HG02870 (cell line): Measurements from ENCODE around the gene RNASE12.
"Not testable (repeated sequence)": the region's sequence is repeated elsewhere in the genome, so short reads cannot be mapped to it uniquely, and the experiment has no call there.

Source experiments
- ATAC-seq: cut with Tn5 transposase; IDR thresholded peaks from one replicate; pipeline ENCODE4 v1.9.1; 2021; ENCODE audit warnings: mild to moderate bottlenecking, moderate library complexity; ENCODE audit not compliant: unreplicated experiment

RNASE12 gene, protein sequence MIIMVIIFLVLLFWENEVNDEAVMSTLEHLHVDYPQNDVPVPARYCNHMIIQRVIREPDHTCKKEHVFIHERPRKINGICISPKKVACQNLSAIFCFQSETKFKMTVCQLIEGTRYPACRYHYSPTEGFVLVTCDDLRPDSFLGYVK

DNA sequence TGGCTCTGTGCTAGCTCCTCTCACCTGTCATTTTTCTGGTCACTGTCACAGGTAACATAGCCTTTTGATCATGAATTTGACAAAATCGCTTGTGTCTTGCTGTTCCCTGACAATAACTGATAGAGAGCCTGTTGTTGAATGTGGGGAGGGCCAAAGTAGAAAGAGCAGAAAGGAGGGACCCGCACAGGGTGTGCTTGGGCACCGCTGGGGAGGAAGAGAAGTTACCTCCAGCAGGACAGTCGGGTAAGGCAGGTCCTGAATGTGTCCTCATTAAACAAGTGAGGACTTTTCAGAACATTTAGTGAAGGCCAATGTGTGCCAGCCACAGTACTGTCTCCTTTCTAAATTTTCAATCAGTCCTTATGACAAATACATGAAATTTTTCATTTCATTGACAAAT is at the start of gene RNASE12:
RNASE12 (minus strand) TSS at position 142 of the 400 bp plus-strand sequence. CDS start 653 bp downstream, outside the sequence.
- ATAC-seq, result no peak

DNA sequence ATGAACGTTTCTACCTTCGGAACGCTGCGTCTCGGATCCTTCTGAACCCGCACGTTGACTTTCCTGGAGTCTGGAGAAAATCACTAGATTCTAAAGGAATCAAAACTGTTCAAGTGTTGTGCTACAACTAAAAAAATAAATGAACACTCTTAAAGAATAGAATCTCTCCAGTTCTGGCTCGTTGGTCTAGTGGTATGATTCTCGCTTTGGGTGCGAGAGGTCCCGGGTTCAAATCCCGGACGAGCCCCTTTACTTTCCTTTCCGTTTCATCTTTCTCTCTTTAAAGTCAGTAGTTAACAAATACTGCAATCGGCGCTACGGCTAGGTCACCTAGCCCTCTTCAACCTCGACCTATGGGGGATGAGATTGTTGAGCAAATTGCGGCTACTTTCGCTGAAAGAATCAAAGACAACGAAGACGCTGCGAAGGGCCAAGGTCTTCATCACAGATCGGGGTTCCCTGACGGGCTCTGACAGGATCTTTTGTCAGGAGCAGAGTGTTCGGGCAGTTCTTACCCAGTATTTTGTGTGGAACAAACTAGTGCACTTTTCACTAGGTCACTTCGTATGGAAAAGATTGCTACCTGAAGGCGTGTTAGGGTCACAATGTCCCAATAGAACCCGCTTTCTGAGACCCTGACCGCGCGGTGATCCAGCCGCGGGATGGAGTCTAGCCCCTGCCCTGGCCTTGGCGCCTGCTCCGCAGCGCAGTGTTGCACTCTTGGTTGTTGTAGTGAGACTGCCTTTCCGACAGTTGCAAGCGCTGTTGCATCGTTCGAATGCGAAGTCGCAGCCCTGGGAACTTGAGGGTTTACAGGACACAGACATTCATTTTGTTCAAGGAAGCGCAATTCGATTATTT is 41.9 kb upstream of the RNASE12 start:
- ATAC-seq, result peak; percentile 75

DNA sequence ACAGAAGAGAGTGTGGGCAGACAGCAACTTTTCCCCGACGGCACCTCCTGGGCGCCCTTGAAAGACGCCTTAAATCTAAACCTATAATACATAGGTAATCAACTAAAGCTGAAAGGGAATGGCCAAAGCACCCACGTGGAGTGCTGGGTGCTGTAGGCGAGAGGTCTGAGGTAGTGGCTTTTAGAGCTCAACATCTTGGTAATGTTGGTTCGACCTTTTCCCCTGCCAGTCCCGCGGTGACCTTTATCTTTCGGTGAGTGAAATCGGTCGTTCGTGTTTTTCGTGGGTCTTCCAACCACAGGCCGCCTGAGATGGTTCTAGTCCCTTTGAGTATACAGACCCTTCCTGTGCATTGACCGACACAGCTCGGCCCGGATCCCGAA is 41.3 kb upstream of the RNASE12 start:
- no peak for ATAC-seq

DNA sequence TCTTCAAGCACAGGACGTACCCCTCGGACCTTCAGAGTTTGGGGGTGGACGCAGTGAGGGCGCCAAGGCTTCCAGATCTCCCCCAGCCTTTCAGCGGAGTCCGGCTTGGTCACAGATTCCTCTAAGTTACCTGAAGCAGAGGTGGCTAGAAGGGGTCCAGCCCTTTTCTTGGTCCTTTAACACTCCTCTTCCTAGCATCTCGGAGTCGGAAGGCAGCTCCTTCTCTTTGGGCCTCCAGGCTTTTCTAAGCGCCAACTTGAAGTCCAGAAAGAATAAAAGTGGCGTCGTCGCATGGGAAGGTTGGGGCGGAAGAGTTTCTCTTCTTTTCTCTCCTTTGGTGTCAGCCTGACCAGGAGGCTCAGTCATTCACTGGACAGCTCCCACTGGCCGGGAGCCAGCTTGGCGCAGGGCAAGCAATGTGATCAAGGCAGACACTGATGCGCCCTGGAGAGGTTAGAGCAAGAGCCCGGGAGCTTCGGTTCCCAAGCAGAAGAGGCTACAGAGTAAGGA is 40.8 kb upstream of the RNASE12 start:
- no peak for ATAC-seq

DNA sequence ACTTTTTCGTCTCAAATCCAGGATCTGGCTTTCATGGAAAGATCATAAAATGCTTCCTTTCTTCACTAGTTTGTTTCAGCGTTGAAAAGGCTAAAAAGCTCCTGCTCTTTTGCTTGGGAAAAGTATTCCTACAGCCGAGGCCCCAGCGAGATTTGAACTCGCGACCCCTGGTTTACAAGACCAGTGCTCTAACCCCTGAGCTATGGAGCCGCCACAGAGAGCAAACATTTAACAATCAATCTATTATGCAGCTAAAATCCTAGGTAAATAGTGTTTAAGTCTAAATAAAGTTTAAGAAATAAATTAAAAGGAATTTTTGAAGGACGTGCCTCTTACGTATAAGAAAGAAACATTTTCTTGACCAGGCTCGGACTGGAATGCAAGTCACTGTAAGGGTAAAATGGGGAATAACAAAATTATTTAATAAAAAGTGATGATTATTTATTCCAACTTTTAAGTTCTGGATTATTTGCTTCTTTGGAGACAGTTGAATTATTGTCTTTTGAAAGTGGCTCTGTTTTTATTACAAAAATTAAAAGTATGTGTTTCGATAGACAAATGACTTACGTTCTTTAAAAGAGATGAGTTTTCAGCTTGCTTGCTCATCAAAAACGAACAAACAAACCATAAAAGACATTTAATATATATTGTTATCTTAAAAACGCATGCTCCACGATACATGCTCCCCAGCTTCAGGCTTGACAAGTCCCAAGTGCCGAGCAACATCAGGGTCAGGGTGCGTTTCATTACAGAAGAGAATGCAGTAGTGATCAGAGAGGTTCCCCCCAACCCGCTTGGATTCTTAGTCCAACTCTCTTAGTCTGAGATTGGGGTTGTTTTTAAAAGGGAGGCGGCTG is 40.1 kb upstream of the RNASE12 start:
- no peak for ATAC-seq

DNA sequence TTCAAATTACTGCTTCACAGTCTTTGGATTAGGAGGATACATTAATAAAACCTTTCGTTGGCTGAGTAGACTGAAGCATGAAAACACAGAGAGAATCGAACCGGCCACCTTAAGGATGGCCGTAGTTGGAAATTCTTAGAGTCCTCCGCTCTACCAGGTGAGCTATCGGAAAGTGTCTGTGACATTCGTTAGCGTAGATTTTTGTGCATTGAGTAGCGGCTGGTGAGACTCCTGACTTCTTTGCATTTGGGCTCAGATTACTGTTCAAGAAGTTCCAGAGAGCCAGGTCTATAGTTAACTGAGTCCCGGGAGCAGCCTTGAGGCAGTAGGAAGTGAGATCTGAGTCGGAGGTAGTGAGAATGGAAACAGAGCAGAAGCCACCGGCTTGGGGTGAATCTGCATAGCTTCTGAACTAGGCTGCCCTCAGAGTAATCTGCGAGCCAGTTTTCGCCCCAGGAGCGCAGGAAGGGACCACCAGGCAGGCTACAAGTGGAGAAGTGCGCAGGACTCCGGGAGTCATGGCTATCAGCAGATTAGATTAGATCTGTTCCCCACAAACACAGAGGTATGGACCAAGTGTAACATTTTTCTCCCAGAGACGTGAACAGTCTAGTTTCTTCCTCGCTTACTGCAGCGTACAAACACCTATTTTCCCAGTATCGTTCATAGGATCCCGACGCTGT is 39.3 kb upstream of the RNASE12 start:
- peak; percentile 34 for ATAC-seq

DNA sequence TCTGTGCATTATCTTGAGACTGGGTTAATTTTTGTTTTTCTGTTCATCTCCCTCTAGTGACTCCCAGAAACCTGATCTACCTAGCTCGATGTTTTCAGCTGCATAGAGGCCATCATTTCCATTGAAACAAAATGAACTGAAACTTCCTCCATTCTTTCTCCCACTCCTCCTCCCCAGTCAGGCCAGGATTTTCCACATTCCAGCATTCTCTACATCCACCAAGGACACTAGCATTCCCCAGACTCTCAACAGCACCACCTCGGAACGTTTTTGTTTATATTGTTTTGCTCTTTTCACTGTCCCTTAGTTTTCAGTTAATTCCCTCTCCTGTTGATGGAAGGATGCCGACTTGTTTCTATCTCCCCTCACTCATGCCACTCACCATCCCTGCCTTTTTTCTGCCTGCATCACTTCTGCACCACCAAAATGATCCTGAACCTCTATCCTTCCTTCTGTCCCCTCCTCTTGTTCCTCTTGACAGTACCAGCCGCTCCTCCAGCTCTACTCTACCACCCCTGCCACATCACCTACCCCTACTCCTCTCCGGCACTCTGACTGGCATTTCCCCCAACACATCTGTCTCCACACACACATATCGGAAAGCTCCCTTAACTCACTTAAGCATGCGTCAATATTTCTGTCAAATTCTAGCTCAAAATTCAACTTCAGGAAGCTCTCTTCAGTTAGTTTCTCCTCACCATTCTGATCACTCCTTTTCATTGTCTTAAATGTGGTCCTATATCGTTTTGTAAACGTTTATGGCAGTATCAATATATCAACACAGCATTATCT is 37.1 kb upstream of the RNASE12 start:
- no peak for ATAC-seq

DNA sequence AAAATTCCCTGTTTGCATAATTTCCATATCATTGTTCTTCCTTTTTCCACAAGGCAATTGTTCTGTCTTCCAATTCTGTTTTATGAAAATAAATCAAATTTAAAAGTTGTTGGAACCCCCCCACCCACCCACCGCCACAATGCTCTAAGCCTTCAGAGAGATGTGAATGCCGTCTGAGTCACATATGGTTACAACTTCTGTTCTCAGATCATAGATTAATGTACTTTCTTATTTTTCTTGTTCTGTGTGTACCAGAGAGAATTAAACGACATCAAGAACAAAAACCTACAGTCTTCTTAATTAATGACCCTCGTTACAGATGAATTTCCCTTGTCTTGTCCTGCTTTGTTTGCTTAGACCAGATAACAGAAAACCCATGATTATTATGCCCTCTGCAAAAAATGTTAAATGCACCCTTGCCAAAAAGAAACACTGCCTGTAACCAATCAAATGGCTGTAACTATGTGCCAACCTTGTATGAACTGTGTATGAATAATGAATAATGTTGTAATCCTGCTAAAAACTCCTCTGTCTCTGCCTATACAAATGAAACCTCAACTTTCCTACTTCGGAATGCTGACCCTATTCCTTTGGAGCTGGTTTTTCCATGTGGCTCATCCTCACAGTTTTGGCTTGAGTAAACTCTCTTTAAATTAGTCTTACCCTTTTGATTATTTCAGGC is 36.3 kb upstream of the RNASE12 start:
- no peak for ATAC-seq

DNA sequence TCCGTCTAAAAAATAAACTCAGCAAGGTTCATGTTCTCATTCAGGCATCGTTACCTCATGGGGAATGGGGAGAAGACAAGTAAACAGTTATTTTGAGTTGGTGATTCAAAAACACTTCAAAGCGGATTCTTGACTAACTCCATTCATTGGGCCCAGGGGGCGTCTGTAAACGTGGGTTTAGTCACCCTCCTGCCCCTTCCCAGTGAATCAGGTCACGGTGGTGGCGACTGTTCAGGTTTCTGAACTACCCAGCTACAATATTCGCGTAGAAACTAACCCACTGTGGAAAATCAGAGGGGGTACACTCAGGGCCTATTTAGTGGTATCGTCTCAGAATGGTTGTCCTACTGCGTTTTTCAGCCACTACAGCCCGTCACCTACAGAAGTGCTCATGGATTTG is 35.1 kb upstream of the RNASE12 start:
- ATAC-seq, result no peak

DNA sequence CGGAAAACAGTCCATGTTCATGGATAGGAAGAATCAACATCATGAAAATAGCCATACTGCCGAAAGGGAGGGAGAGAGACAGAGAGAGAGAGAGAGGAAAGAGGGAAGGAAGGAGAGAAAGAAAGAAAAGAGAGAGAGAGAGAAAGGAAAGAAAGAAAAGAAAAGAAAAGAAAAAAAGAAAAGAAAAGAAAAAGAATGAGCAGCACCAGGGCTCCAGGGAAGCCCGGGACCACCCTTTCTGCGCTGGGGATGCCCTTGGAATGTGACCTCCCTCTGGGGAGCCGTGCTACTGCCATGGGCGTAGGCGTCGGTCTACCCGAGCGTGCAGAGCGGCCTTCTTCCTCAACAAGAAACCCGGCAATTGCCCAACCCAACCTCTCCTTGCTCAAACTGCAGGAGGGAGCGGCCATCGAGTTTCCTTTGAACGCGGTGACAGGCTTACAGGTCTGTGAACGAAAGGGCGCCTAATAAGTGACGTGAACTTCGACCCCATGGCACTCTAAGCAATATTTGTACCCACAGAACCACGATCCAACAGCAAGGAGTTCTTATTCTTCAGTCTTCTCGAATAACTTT is 33.4 kb upstream of the RNASE12 start:
- ATAC-seq, result no peak

DNA sequence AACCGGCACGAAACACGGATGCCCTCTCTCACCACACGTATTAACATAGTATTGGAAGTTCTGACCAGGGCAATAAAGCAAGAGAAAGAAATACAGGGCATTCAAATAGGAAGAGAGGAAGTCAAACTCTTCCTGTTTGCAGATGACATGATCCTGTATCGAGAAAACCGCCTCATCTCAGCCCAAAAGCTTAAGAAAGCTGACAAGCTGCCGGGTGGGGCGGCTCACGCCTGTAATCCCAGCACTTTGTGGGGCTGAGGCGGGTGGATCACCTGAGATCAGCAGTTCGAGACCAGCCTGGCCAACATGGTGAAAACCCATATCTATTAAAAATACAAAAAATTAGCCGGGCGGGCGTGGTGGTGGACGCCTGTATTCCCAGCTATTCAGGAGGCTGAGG is 32.6 kb upstream of the RNASE12 start:
- no peak for ATAC-seq

DNA sequence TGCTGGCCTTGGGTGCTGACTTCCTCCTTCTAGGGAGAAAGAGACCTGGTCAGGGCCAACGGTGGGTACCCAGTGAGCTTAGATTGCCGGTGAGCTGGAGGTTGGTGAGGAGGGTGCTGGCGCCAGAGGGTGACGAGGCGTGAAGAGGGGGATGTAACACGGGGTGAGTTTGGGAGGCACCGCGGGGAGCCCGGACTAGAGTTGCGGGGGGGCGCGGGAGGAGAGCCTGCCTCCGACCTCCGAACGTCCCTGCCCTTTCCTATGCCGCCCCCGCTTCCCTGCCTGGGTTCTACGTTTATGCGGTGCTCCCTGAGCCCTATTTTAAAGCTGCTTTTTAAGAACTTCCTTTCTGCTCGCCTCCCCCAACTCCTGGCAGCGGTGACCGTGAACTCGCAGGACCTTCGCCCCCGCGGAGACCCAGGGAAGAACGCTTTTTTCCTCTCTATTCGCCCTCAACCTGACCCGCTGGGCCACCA is 31.7 kb upstream of the RNASE12 start:
- no peak for ATAC-seq

DNA sequence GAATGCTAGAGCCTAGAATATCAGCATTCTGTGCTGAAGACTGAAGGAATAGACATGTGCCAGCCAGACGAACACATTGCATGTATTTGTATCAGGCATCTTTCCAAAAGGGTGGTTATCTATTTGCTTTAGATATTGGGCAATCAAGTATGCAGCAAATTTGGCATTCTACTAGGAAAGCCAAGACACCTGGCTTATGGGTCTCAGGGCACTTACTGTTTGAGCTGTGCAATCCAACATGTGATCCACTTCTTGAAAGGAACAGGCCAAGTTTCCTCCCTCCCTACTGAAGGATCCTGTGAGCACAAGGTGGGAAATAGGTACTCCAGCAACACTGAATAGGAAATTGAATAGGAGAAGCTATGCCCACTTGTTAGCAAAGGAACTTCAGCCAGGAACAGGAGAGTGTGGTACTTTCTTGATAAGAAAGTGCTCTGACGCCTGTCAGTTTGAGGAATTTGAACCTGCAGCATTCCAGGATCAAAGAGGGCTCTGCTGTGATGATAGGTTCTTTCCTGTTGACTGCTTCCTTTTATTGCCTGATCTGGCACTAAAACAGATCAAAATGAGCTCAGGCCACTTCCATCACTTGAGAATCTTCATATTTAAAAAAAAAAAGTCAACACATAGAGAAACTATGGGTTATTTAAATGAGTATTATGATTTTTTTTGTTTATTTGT is 29.8 kb upstream of the RNASE12 start:
- no peak for ATAC-seq

DNA sequence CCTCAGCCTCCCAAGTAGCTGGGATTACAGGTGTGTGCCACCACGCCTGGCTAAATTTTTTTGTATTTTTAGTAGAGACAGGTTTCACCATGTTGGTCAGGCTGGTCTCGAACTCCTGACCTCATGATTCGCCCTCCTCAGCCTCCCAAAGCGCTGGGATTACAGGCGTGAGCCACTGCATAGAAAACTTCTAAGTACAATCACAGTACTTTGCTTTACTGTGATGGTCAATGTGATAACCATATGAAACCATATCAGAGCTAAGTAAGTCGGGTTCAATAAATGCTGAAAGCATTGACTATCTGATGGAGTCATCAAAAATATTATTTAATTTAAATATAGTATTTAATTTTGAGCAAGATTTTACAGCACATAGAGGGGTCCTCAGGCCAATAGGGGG is 28.5 kb upstream of the RNASE12 start:
- not testable (repeated sequence) for ATAC-seq

DNA sequence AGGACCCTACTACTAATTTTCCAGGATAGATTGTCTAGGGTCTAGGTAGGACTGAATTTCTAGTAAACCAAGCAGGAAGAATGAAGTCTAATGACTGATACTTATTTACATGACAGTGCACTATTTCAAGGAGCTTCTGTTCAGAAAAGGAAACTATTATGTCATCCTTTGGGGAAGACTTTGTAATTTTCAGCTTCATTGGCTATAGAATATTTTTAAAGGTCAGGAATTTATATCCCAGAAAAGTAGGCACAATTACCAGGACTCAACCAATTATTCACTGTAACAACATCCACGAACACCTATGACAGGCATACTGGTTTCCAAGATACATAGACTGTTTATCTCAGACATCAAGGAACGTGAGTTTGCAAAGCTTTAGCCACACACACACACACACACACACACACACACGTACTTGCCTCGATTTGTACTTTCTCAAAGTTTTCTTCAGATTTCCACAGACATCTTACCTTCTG is 27.1 kb upstream of the RNASE12 start:
- ATAC-seq, result no peak

DNA sequence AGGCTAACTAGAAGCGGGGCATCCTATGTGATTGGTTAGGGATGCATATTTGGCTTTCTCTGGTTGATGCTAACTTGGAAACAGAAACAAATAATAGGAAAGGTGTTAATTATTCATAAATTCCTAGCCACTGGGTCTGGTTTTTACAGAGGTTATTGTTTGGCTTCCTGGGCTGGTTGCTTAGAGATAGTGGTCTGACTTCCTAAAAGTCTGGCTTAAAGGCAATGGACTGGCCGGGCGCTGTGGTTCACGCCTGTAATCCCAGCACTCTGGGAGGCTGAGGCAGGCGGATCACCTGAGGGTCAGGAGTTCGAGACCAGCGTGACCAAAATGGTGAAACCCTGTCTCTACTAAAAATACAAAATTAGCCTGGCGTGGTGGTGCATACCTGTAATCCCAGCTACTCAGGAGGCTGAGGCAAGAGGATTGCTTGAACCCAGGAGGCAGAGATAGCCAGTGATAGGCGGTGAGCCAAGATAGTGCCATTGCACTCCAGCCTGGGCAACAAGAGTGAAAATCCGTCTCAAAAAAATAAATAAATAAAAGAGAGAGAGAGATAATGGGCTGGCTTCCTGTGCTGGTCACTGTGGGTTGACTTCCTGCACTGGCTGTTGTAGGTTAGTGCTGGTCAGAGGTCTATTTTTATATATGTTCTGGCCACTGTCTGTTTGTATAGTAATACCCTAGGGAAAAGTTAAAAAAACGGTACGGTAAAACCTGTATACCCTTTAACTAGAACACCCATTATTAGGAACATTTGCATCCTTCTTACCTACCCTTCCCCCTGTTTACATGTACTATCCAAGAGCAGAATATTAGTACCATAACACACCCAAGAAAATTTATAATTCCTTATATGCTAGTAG is 26.2 kb upstream of the RNASE12 start:
- no peak for ATAC-seq

DNA sequence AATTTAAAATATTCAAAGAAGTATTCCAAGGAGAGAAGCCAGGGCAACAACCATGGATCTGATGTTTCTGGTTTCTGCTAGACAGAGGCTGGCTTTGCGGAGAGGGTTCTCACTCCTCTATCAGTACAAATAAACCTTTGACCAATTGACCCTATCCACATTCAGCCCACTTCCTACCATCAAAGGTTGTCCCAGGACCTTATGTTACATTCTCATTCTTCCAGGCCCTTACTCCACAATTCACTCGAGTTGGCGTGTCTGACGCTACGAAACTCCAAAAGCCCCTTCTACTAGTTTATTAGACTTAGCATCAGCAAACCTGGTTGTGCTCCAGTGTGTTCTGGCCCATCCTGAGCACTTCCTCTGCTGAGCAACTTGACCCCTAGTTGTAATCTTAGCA is 24.8 kb upstream of the RNASE12 start:
- no peak for ATAC-seq
